ENCODE measurements around the gene CENPQ. TPM values are rescaled to one million over a fixed set of nuclear protein-coding genes. Genes with fewer than 3 reads are reported as not detected.
A peak's percentile ranks its signal among the peaks of the same experiment; 100 is the strongest.

Gene CENPQ
- total and polyA plus RNA-seq, 2 of the 13 experiments (the other 11 are each of a cell fraction or from before 2014, with no cell fraction given), result 9.1 to 20.1 TPM

- TF ChIP-seq SNAPC4 (CRISPR knock-in tag; IDR thresholded peaks at IDR 0.05) (peak; percentile 78; the same call in 1 of the 2 replicates), ZNF414 (CRISPR knock-in tag; IDR thresholded peaks at IDR 0.05) (peak; percentile 53; the same call in 1 of the 2 replicates), ETV6 (CRISPR knock-in tag; conservative IDR thresholded peaks at IDR 0.05) (peak; percentile 72; the same call in 1 of the 2 replicates), FOXA1 (IDR thresholded peaks at IDR 0.05) (no peak), FOXA1 (CRISPR knock-in tag; IDR thresholded peaks at IDR 0.05) (peak; percentile 53), ZNF891 (CRISPR knock-in tag; IDR thresholded peaks at IDR 0.05) (peak; percentile 88; the same call in 1 of the 2 replicates), ZNF563 (CRISPR knock-in tag; IDR thresholded peaks at IDR 0.05) (peak; percentile 84), RXRB (CRISPR knock-in tag; IDR thresholded peaks at IDR 0.05; ENCODE audit: borderline replicate concordance) (peak; percentile 74; the same call in 1 of the 2 replicates), CHD4 (IDR thresholded peaks at IDR 0.05; ENCODE audit: borderline replicate concordance, low read length) (no peak), ATF4 (CRISPR knock-in tag; IDR thresholded peaks at IDR 0.05) (peak in 1 of 2 experiments; percentile 53; a peak in 1 of 4 replicates), PHF8 (CRISPR knock-in tag; IDR thresholded peaks at IDR 0.05) (peak; percentile 81), ZNF740 (CRISPR knock-in tag; IDR thresholded peaks at IDR 0.05) (peak; percentile 64; the same call in 1 of the 2 replicates), SAP130 (CRISPR knock-in tag; IDR thresholded peaks at IDR 0.05; ENCODE audit: low read depth) (peak; percentile 100), POGK (CRISPR knock-in tag; conservative IDR thresholded peaks at IDR 0.05) (peak; percentile 78), MAFK (conservative IDR thresholded peaks at IDR 0.05 in 1 of 2, IDR thresholded peaks at IDR 0.05 in 1 of 2; ENCODE audit: low read length in 2 of 2) (0 out of 4 replicates have a peak, but pooled peaks of 1 of the 2 experiments have one; percentile 21), RXRA (CRISPR knock-in tag; IDR thresholded peaks at IDR 0.05) (peak; percentile 63; the same call in 1 of the 2 replicates), NFYB (CRISPR knock-in tag; IDR thresholded peaks at IDR 0.05) (peak; percentile 91), ZFX (CRISPR knock-in tag; IDR thresholded peaks at IDR 0.05; ENCODE audit: low read depth) (peak; percentile 97), KDM5A (IDR thresholded peaks at IDR 0.05; ENCODE audit: borderline replicate concordance, low read length) (peak; percentile 98), THAP11 (CRISPR knock-in tag; IDR thresholded peaks at IDR 0.05) (peak; percentile 95)
Observed at GRCh38 chr6:49462927-49463611, at the start of gene CENPQ, which contains the start of gene MMUT (continued).
